Ovary (tissue), 9 donors: ENCODE results near the gene GYPC. TPM values are rescaled to one million over a fixed set of nuclear protein-coding genes. Genes with fewer than 3 reads are reported as not detected.

Experiments used
- DNase-seq, 5 donors: peaks; one replicate each; pipeline ENCODE4 v3.0.0-alpha.2; 2019 to 2020
- H3K27ac ChIP-seq, 2 donors: fragments of 200-600 bp; one replicate each; pipeline versions ENCODE4 v1.5.1 to v1.8.0; 2019 to 2022
- H3K27me3 ChIP-seq: fragments of 200-600 bp; one replicate; pipeline ENCODE4 v1.8.0; 2022
- H3K36me3 ChIP-seq: fragments of 200-600 bp; sonication (generic); one replicate; pipeline ENCODE4 v1.5.1; 2019
- H3K4me1 ChIP-seq: one replicate; pipeline ENCODE4 v1.8.1; 2013; ENCODE audit warnings: mild to moderate bottlenecking, moderate library complexity; ENCODE audit not compliant: insufficient read depth
- H3K4me3 ChIP-seq: fragments of 200-600 bp; sonication (generic); one replicate; pipeline ENCODE4 v1.5.1; 2017
- H3K9me3 ChIP-seq, 2 donors: fragments of 200-600 bp in 1 of 2; sonication (generic) in 1 of 2; one replicate each; pipeline versions ENCODE4 v1.5.1 to v1.8.1; 2013 to 2019; ENCODE audit warnings: mild to moderate bottlenecking in 1 of 2, moderate library complexity in 1 of 2
- CTCF ChIP-seq, 3 donors: fragments of 450-650 bp in 2 of 3; fragments of 200-600 bp in 1 of 3; IDR thresholded peaks; one replicate each; pipeline versions ENCODE4 v1.5.1 to v1.8.0; 2016 to 2022; ENCODE audit warnings: antibody characterized with exemption in 3 of 3, mild to moderate bottlenecking in 1 of 3
- EP300 ChIP-seq: sonication (generic); formaldehyde crosslinking; IDR thresholded peaks from one replicate; pipeline ENCODE4 v1.6.1; 2017; ENCODE audit warnings: antibody characterized with exemption
- POLR2A ChIP-seq: fragments of 450-650 bp; IDR thresholded peaks from one replicate; pipeline ENCODE4 v1.6.1; 2017; ENCODE audit warnings: antibody characterized with exemption, mild to moderate bottlenecking, moderate library complexity
- WGBS, 3 donors: extraction: QIAGEN DNeasy Blood & Tissue Kit in 1 of 3; methylation state at CpG; one replicate each; pipeline versions ENCODE4 v1.1.5 to v1.1.7; 2013 to 2017; 5-methylcytosine and 5-hydroxymethylcytosine counted together
- intact Hi-C, 4 donors: fragments of 100-400 bp; cut with DNase I; formaldehyde crosslinking; loops; one replicate each; pipeline versions ENCODE4 v1.11.0 to v1.15.1; 2022 to 2023
- polyA plus RNA-seq, 2 donors: library from polyadenylated mRNA; stranded (reverse); fragments of 200-250 nt in 1 of 2; fragments of 350-450 nt in 1 of 2; fragmentation: Illumina TruSeq in 1 of 2; extraction: RNeasy Lipid Tissue Mini Kit (QIAGEN cat#74804) in 1 of 2; gene quantifications; one replicate each; pipeline ENCODE4 v1.2.3, GENCODE V29; 2013 to 2014
- small RNA-seq: library from RNA; depleted of rRNA; stranded (forward); fragments of <200 nt; gene quantifications from one replicate; pipeline ENCODE3, GENCODE V24; 2016
- total RNA-seq, 7 donors: library from RNA; depleted of rRNA in 2 of 7; stranded (reverse); fragments of >200 nt in 2 of 7; fragmentation: NEBNext Ultra II Directional in 3 of 7; extraction: Animal tissue kit (Norgen Biotek cat#: 25700) in 3 of 7; gene quantifications; one replicate each; pipeline versions ENCODE4 v1.1.0 to v1.2.4, GENCODE V29; 2016 to 2023
- donor health status: DM: no; HTN: no; CAD: no; lungs with moderate emphysema.
- donor health status: DM: no; HTN: no; CAD: no.
- donor health status: Bipolar disorder and iron deficiency.
- donor health status: DM: yes; HTN: yes; CAD: no.
- donor health status: DM: no; HTN: no; CAD: no.
- donor health status: DM: yes; HTN: yes; CAD: no.

The GYPC gene
- total and polyA plus RNA-seq, 9 donors, result 70.1 to 151 (median 104) TPM

GRCh38 chr2:126736133-126736874, 80.3 kb downstream of the GYPC start:
- Histone ChIP-seq H3K36me3 (no peaks in the 10 kb centered on the region), H3K4me3 (no peak overlapping the region), H3K4me1 (no peaks in the 10 kb centered on the region), H3K27ac (no peak overlapping the region), H3K9me3 (no peaks in the 10 kb centered on the region), H3K27me3 (no peaks in the 10 kb centered on the region)
- DNase-seq, result no peak
- TF ChIP-seq EP300 (no peak), CTCF (IDR thresholded peaks at IDR 0.05) (no peak), POLR2A (no peak)
- WGBS, 3 donors, result 50 to 64% (median 52%) methylated on average over 8 of the region's 8 CpGs
- intact Hi-C loops, result no loop called here

- no peaks in the 10 kb centered on the region for H3K27me3 ChIP-seq
- WGBS, 3 donors, result 78 to 85% (median 85%) methylated on average over 1 of the region's 1 CpG
- no peak for DNase-seq
- no peaks in the 10 kb centered on the region for H3K36me3 ChIP-seq
- no peak overlapping the region for H3K4me3 ChIP-seq
- H3K27ac ChIP-seq, result no peak overlapping the region
- H3K9me3 ChIP-seq, result no peaks in the 10 kb centered on the region
- H3K4me1 ChIP-seq, result no peaks in the 10 kb centered on the region
- TF ChIP-seq CTCF (IDR thresholded peaks at IDR 0.05), result no peak
- TF ChIP-seq EP300, result no peak
- TF ChIP-seq POLR2A, result no peak
- intact Hi-C loops, result no loop called here
These were observed 83.2 kb downstream of the GYPC start for GRCh38 chr2:126739141-126739540.

- DNase-seq, result no peak
- intact Hi-C loops, result no loop called here
- Histone ChIP-seq H3K36me3 (no peaks in the 10 kb centered on the region), H3K4me1 (no peaks in the 10 kb centered on the region), H3K27ac (no peak overlapping the region), H3K9me3 (no peaks in the 10 kb centered on the region), H3K27me3 (no peaks in the 10 kb centered on the region), H3K4me3 (no peak overlapping the region)
- no peak for TF ChIP-seq EP300
- WGBS, 3 donors, result 72 to 95% (median 78%) methylated on average over 3 of the region's 3 CpGs
These were observed 88.7 kb downstream of the GYPC start for GRCh38 chr2:126744640-126745039.

Small RNA genes lying within 50 kb of the gene (small RNA-seq; reads per million reads assigned to genes)
- not detected for gene RNU6-675P

Other genes with a start within 250 kb of the GYPC start
- gene TEX51, start 242.7 kb downstream of the GYPC start, total RNA-seq, result not detected
- gene TEX51, start 242.7 kb downstream of the GYPC start, polyA plus RNA-seq, result not detected